ENCODE results near the gene ERC1.

ERC1 gene

GRCh38 chr12:1498199-1498740, 507.2 kb downstream of the ERC1 start:
- no peaks in the 10 kb centered on the region for H3K9me2 ChIP-seq (replicated peaks; ENCODE audit: insufficient read depth, low read length)
- H3K4me1 ChIP-seq (ENCODE audit: low read length), result no peaks in the 10 kb centered on the region
- H3K27ac ChIP-seq (ENCODE audit: low read length), result no peak overlapping the region
- no peak overlapping the region for H3K4me3 ChIP-seq (ENCODE audit: low read length)
- H3K4me2 ChIP-seq (ENCODE audit: low read depth, low read length), result no peak overlapping the region
- no peak overlapping the region for H2AFZ ChIP-seq (ENCODE audit: low read length)
- H4K20me1 ChIP-seq (ENCODE audit: insufficient read depth, low read length), result no peaks in the 10 kb centered on the region
- H3F3A ChIP-seq (ENCODE audit: insufficient read depth, low read length), result no peaks in the 10 kb centered on the region
- H3K9ac ChIP-seq (ENCODE audit: low read length), result no peak overlapping the region
- no peak for DNase-seq
- TF ChIP-seq EZH2 (optimal IDR thresholded peaks at IDR 0.05; ENCODE audit: low read depth, low read length) (no peak), EZH2phosphoT487 (IDR thresholded peaks at IDR 0.05; ENCODE audit: low read length) (no peak), CTCF (IDR thresholded peaks at IDR 0.05; ENCODE audit: low read length) (no peak)
- no peaks in the 10 kb centered on the region for H3K36me3 ChIP-seq (replicated peaks; ENCODE audit: insufficient read depth, low read length)
- no peaks in the 10 kb centered on the region for H3K27me3 ChIP-seq (replicated peaks; ENCODE audit: insufficient read depth, low read length)
- H3K79me2 ChIP-seq (ENCODE audit: low read length), result no peaks in the 10 kb centered on the region
- no peaks in the 10 kb centered on the region for H3K9me3 ChIP-seq (replicated peaks; ENCODE audit: insufficient read depth, low read length)

DNA sequence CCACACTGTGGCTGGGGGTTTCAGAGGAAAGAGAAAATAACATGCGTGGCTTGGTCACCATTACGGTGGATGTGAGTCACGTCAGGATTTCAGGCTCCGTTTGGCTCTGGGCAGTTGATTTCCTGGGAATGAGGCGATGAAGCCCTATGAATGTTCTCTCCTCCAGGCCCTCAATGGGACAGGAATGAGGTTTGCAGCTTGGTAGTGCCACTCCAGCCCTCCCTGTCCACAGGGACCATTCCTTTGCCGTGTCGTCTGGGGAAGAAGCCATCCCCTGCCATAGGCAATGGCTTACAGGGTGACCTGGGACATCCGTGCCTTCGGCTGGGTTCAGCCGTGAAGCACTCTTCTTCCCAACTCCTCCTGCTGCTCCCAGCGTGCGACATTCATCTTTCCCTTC, 508.3 kb downstream of the ERC1 start:
- Histone ChIP-seq H3F3A (ENCODE audit: insufficient read depth, low read length) (no peaks in the 10 kb centered on the region), H3K4me1 (ENCODE audit: low read length) (no peaks in the 10 kb centered on the region), H4K20me1 (ENCODE audit: insufficient read depth, low read length) (no peaks in the 10 kb centered on the region), H3K27ac (ENCODE audit: low read length) (no peak overlapping the region), H3K27me3 (replicated peaks; ENCODE audit: insufficient read depth, low read length) (no peaks in the 10 kb centered on the region), H3K9me3 (replicated peaks; ENCODE audit: insufficient read depth, low read length) (no peaks in the 10 kb centered on the region), H3K36me3 (replicated peaks; ENCODE audit: insufficient read depth, low read length) (no peaks in the 10 kb centered on the region), H3K9ac (ENCODE audit: low read length) (no peak overlapping the region), H3K79me2 (ENCODE audit: low read length) (no peaks in the 10 kb centered on the region), H3K4me2 (ENCODE audit: low read depth, low read length) (no peak overlapping the region), H3K4me3 (ENCODE audit: low read length) (no peak overlapping the region), H3K9me2 (replicated peaks; ENCODE audit: insufficient read depth, low read length) (no peaks in the 10 kb centered on the region), H2AFZ (ENCODE audit: low read length) (no peak overlapping the region)
- DNase-seq, result no peak
- TF ChIP-seq EZH2 (optimal IDR thresholded peaks at IDR 0.05; ENCODE audit: low read depth, low read length), result no peak
- TF ChIP-seq EZH2phosphoT487 (IDR thresholded peaks at IDR 0.05; ENCODE audit: low read length), result no peak
- no peak for TF ChIP-seq CTCF (IDR thresholded peaks at IDR 0.05; ENCODE audit: low read length)

- H2AFZ ChIP-seq (ENCODE audit: low read length), result no peak overlapping the region
- no peaks in the 10 kb centered on the region for H3K36me3 ChIP-seq (replicated peaks; ENCODE audit: insufficient read depth, low read length)
- H3K9ac ChIP-seq (ENCODE audit: low read length), result no peak overlapping the region
- H3K4me1 ChIP-seq (ENCODE audit: low read length), result no peaks in the 10 kb centered on the region
- H3F3A ChIP-seq (ENCODE audit: insufficient read depth, low read length), result no peaks in the 10 kb centered on the region
- no peaks in the 10 kb centered on the region for H3K9me3 ChIP-seq (replicated peaks; ENCODE audit: insufficient read depth, low read length)
- no peaks in the 10 kb centered on the region for H3K27me3 ChIP-seq (replicated peaks; ENCODE audit: insufficient read depth, low read length)
- no peak for DNase-seq
- H3K4me2 ChIP-seq (ENCODE audit: low read depth, low read length), result no peak overlapping the region
- H4K20me1 ChIP-seq (ENCODE audit: insufficient read depth, low read length), result no peaks in the 10 kb centered on the region
- TF ChIP-seq EZH2phosphoT487 (IDR thresholded peaks at IDR 0.05; ENCODE audit: low read length) (no peak), EZH2 (optimal IDR thresholded peaks at IDR 0.05; ENCODE audit: low read depth, low read length) (no peak), CTCF (IDR thresholded peaks at IDR 0.05; ENCODE audit: low read length) (no peak)
- H3K4me3 ChIP-seq (ENCODE audit: low read length), result no peak overlapping the region
- no peaks in the 10 kb centered on the region for H3K9me2 ChIP-seq (replicated peaks; ENCODE audit: insufficient read depth, low read length)
- no peak overlapping the region for H3K27ac ChIP-seq (ENCODE audit: low read length)
- no peaks in the 10 kb centered on the region for H3K79me2 ChIP-seq (ENCODE audit: low read length)
Measured at GRCh38 chr12:1500095-1500801, 509.2 kb downstream of the ERC1 start.

Data from MM.1S (cell line).